ENCODE data around the gene TRIM14. TPM values are rescaled to one million over a fixed set of nuclear protein-coding genes. Genes with fewer than 3 reads are reported as not detected.

TRIM14 gene
- total RNA-seq, 1 donor from 2014 or later: 41.5 TPM

DNA sequence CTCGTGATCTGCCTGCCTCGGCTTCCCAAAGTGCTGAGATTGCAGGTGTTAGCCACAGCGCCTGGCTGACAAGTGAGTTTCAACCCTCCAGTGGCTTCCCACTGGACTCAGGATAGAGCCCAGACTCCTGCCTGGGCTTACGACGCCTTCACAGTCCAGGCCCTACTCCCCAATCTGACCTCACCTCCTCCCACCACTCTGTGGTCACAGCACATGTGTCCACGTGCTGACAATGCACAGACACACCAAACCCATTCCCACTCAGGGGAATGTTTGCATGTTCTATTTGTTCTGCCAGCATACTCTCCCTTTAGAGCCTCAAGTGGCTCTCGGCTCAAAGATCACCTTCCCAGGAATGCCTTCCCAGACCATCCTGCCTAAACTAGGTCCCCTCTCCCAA is 31.1 kb upstream of the TRIM14 start:
- Mint-ChIP-seq H3K27ac (no peak overlapping the region), H3K9me3 (no peaks in the 10 kb centered on the region), H3K36me3 (ENCODE audit: low read depth) (no peaks in the 10 kb centered on the region), H3K4me3 (ENCODE audit: low read depth) (no peak overlapping the region), H3K4me1 (ENCODE audit: low read depth) (peaks cover 9% of the 10 kb centered on the region), H3K27me3 (ENCODE audit: low read depth) (peaks cover 2% of the 10 kb centered on the region)
- intact Hi-C loops (cut with micrococcal nuclease): no loop called here
- DNase-seq (ENCODE audit: low spot score): no peak

DNA sequence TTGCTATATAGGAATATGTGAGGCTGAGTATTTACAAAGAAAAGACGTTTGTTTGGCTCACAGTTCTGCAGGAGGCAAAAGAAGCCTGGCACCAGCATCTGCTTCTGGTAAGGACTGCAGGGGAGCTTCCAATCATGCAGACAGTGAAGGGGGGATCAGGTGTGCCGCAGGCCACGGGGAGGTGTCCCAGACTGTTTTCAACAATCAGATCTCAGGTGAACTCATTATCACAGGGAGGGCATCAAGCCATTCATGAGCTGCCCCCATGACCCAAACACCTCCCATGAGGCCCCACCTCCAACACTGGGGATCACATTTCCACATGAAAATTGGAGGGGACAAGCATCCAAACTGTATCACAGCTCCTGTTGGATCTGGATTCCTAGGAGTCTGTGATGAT is 30.4 kb upstream of the TRIM14 start:
- intact Hi-C loops (cut with micrococcal nuclease): no loop called here
- no peaks in the 10 kb centered on the region for H3K36me3 Mint-ChIP-seq (ENCODE audit: low read depth)
- H3K27me3 Mint-ChIP-seq (ENCODE audit: low read depth): peaks cover 2% of the 10 kb centered on the region
- no peak overlapping the region for H3K4me3 Mint-ChIP-seq (ENCODE audit: low read depth)
- no peaks in the 10 kb centered on the region for H3K9me3 Mint-ChIP-seq
- DNase-seq (ENCODE audit: low spot score): no peak
- peaks cover 9% of the 10 kb centered on the region for H3K4me1 Mint-ChIP-seq (ENCODE audit: low read depth)
- no peak overlapping the region for H3K27ac Mint-ChIP-seq

DNA sequence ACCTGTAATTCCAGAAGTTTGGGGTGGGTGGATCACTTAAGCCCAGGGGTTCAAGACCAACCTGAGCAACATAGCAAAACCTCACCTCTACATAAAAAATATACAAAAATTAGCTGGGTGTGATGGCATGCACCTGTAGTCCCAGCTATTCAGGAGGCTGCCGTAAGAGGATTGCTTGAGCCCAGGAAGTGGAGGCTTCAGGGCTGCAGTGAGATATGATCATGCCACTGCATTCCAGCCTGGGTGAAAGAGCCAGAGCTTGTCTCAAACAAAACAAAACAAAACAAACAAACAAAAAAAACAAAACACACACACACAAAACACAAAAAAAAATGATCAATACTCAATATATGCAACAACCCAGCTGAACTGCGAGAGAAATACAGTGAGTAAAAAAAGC is 29.5 kb upstream of the TRIM14 start:
- Mint-ChIP-seq H3K27me3 (ENCODE audit: low read depth) (peaks cover 2% of the 10 kb centered on the region), H3K4me3 (ENCODE audit: low read depth) (no peak overlapping the region), H3K4me1 (ENCODE audit: low read depth) (peaks cover 9% of the 10 kb centered on the region), H3K27ac (no peak overlapping the region), H3K36me3 (ENCODE audit: low read depth) (no peaks in the 10 kb centered on the region), H3K9me3 (no peaks in the 10 kb centered on the region)
- intact Hi-C loops (cut with micrococcal nuclease): no loop called here
- DNase-seq (ENCODE audit: low spot score): no peak

DNA sequence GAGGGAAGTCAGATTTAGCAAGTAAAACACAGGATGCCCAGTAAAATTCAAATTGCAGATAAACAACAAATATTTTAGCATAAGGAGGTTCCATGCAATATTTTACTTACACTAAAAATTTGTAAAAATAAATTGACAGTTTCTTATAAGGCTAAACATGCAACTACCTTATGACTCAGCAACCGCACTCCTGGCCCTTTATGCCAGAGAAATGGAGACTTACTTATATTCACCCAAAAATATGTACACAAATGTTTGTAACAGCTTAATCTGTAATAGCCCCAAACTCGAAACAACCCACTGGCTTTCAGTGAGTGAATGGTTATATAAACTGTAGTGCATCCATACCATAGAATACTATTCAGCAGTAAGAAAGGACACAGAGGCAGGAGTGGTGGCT is 28.6 kb upstream of the TRIM14 start:
- peaks cover 2% of the 10 kb centered on the region for H3K27me3 Mint-ChIP-seq (ENCODE audit: low read depth)
- no peaks in the 10 kb centered on the region for H3K36me3 Mint-ChIP-seq (ENCODE audit: low read depth)
- peaks cover 9% of the 10 kb centered on the region for H3K4me1 Mint-ChIP-seq (ENCODE audit: low read depth)
- H3K27ac Mint-ChIP-seq: no peak overlapping the region
- no peaks in the 10 kb centered on the region for H3K9me3 Mint-ChIP-seq
- intact Hi-C loops (cut with micrococcal nuclease): no loop called here
- DNase-seq (ENCODE audit: low spot score): no peak
- no peak overlapping the region for H3K4me3 Mint-ChIP-seq (ENCODE audit: low read depth)

DNA sequence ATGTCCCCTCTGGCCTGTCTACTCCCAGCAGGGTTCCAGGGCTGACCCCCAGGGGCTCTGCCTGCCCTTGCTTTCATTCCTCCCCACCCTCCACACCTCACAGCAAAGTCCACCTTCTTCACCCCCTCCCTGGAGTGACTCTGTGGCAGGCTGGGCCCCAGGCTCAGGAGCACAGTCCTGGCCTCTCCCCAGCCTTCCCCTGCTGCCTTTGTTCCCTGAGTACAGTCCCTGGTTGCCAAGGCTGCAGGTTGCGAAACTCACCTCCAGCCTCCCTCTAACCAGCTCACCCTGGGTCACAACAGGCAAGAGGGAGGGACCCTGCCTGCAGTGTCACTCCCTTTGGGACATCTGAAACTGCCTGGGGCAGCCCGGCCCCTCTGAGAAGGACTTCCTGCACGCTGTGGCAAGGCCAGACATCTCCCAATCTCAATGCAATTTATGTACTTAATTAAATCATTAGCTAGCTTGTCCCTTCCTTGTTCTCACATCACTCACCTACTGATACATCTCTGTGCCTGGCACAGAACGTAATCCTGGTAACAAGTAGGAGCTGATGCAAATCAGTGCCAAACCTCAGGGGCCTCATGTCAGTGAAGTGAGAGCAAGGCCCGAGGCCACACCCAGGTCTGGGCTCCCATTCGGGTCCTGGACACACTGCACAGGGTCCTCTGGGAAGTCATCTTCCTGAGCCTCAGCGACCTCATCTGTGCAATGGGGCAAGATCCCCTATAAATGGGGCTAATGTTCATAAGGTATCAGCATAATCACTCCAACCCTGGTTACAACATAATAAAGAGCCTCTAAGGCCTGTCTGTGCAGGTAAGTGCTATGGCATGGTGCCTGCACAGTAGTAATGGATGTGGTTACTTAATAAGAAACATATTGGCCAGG is 27.3 kb upstream of the TRIM14 start:
- no peak overlapping the region for H3K27ac Mint-ChIP-seq
- H3K4me3 Mint-ChIP-seq (ENCODE audit: low read depth): no peak overlapping the region

DNA sequence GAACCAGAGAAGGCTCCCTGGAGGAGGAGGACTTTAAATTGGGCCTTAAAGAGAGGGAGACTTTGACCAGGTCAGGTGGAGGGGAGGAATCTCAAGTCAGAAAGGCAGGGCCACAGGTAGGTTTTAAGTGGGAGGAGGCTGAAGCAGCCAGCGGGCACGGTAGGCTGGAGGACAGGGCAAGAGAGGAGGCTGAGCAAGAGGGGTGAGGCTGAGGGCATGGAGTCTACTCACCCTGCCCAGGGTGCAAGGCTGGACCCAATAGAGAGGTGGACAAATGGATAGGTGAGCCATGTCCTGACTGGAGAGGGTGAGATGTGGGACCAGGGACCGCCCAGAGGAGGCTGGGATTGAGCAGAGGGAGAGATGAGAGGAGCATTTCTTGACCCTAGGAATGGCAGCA is 25.6 kb upstream of the TRIM14 start:
- intact Hi-C loops (cut with micrococcal nuclease): no loop called here
- no peaks in the 10 kb centered on the region for H3K27me3 Mint-ChIP-seq (ENCODE audit: low read depth)
- DNase-seq (ENCODE audit: low spot score): no peak
- H3K4me3 Mint-ChIP-seq (ENCODE audit: low read depth): no peak overlapping the region
- no peaks in the 10 kb centered on the region for H3K36me3 Mint-ChIP-seq (ENCODE audit: low read depth)
- no peak overlapping the region for H3K27ac Mint-ChIP-seq
- peaks cover 7% of the 10 kb centered on the region for H3K4me1 Mint-ChIP-seq (ENCODE audit: low read depth)
- no peaks in the 10 kb centered on the region for H3K9me3 Mint-ChIP-seq

More for the DNA sequence above, 27.3 kb upstream of the TRIM14 start:
- intact Hi-C loops (cut with micrococcal nuclease): no loop called here
- peaks cover 9% of the 10 kb centered on the region for H3K4me1 Mint-ChIP-seq (ENCODE audit: low read depth)
- no peaks in the 10 kb centered on the region for H3K9me3 Mint-ChIP-seq
- no peak for DNase-seq (ENCODE audit: low spot score)
- H3K36me3 Mint-ChIP-seq (ENCODE audit: low read depth): no peaks in the 10 kb centered on the region
- peaks cover 2% of the 10 kb centered on the region for H3K27me3 Mint-ChIP-seq (ENCODE audit: low read depth)

DNA sequence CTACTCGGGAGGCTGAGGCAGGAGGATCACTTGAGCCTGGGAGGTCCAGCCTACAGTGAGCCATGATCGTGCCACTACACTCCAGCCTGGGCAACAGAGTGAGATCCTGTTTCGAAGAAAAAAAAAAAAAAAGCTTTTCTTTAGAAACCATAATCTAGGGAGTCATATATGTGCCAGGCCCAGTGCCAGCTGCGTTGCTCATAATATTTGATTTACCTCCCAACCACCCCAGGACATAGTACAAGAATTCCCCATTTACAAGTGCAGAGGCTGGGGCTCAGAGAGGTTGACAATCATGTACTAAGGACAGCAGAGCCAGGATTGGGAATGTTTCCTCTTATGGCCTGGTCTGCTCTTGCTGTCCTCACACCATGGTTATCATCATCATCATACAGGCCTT is 25.1 kb upstream of the TRIM14 start:
- Mint-ChIP-seq H3K27me3 (ENCODE audit: low read depth) (no peaks in the 10 kb centered on the region), H3K9me3 (no peaks in the 10 kb centered on the region), H3K36me3 (ENCODE audit: low read depth) (no peaks in the 10 kb centered on the region), H3K4me1 (ENCODE audit: low read depth) (peaks cover 7% of the 10 kb centered on the region), H3K4me3 (ENCODE audit: low read depth) (no peak overlapping the region), H3K27ac (no peak overlapping the region)
- intact Hi-C loops (cut with micrococcal nuclease): no loop called here
- DNase-seq (ENCODE audit: low spot score): no peak

DNA sequence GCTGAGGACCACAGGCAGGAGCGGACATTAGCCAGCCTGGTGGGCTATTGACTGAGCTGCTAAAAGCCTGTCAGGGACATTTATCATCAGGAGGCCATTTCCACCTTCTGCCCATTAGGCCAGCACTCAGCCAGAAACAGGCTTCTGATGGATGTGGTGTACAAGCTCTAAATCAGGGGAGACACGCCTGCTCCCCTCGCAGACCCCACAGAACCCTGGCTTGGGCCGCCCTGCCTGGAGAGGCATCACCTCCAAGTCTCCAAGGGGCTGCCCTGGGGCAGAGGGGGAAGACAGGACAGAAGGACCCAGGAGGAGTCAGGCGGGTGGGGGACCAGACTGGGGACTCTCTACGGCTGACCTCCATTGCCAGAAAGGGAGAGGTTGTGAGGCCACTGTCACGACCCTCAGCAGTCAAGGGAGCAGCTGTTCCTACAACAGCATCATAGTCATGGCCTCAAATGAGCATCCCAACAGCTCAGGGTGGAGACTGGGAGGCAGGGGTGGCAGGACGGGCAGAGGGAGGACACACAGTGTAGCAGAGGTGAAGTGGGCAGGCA is 24.0 kb upstream of the TRIM14 start:
- Mint-ChIP-seq H3K27me3 (ENCODE audit: low read depth) (no peaks in the 10 kb centered on the region), H3K27ac (no peak overlapping the region), H3K9me3 (no peaks in the 10 kb centered on the region)

DNA sequence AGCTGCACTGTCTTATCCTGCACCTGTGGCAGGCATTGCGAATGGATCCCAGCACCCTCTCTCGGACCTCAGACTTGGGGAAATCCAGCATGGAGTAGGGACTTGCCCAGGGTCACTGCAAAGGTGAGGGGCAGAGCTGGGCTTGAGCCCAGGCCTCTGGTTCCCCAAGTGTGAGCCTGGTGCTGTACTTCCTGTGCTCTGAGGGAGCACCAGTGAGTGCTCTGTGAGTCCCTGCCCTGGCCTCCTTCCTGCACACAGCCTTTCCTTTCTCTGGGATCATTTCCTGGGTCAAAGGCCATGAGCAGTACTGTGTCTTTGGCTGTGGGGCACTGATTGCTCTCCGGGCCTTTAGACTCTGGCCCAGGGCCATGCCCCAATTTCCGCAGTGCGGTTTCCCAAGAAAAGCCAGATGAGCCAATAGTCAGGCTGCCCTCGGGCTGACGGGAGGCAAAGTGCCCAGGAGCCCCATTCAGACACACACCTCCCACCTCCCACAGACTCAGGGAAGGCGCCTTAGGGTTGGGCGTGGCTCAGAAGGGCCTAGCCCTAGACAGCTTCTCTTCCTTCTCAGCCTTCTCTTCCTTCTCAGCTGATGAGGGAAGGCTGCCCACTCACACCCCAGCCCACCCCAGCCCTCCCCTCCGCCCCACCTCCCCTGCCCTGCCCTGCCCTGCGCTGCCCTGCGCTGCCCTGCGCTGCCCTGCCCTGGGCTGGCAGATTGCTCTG is 23.3 kb upstream of the TRIM14 start:
- H3K27me3 Mint-ChIP-seq (ENCODE audit: low read depth): no peaks in the 10 kb centered on the region

More for the DNA sequence above, 24.0 kb upstream of the TRIM14 start:
- DNase-seq (ENCODE audit: low spot score): no peak
- H3K36me3 Mint-ChIP-seq (ENCODE audit: low read depth): no peaks in the 10 kb centered on the region
- peaks cover 7% of the 10 kb centered on the region for H3K4me1 Mint-ChIP-seq (ENCODE audit: low read depth)
- no peak overlapping the region for H3K4me3 Mint-ChIP-seq (ENCODE audit: low read depth)
- intact Hi-C loops (cut with micrococcal nuclease): no loop called here

DNA sequence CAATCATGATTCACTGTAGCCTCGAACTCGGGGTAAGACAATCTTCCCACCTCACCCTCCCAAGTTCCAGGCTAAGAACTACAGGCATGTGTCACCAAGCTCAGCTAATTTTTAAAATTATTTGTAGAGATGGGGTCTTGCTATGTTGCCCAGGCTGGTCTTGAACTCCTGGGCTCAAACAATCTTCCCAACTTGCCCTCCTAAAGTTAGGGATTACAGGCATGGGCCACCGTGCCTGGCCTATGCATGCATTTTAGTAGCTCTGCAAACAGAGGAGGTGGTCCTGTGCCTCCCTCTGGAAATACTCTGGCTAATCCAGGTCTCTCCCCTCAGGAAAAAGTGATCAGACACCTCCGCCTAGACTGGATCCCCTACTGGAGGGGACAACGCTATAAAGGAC is 21.5 kb upstream of the TRIM14 start:
- no peak overlapping the region for H3K27ac Mint-ChIP-seq
- H3K4me1 Mint-ChIP-seq (ENCODE audit: low read depth): no peaks in the 10 kb centered on the region
- no peak overlapping the region for H3K4me3 Mint-ChIP-seq (ENCODE audit: low read depth)
- DNase-seq (ENCODE audit: low spot score): no peak
- intact Hi-C loops (cut with micrococcal nuclease): no loop called here
- H3K27me3 Mint-ChIP-seq (ENCODE audit: low read depth): no peaks in the 10 kb centered on the region
- H3K36me3 Mint-ChIP-seq (ENCODE audit: low read depth): no peaks in the 10 kb centered on the region
- no peaks in the 10 kb centered on the region for H3K9me3 Mint-ChIP-seq

More for the DNA sequence above, 23.3 kb upstream of the TRIM14 start:
- peaks cover 4% of the 10 kb centered on the region for H3K4me1 Mint-ChIP-seq (ENCODE audit: low read depth)
- intact Hi-C loops (cut with micrococcal nuclease): no loop called here
- no peak overlapping the region for H3K4me3 Mint-ChIP-seq (ENCODE audit: low read depth)
- no peak for DNase-seq (ENCODE audit: low spot score)
- no peaks in the 10 kb centered on the region for H3K36me3 Mint-ChIP-seq (ENCODE audit: low read depth)
- H3K27ac Mint-ChIP-seq: no peak overlapping the region
- no peaks in the 10 kb centered on the region for H3K9me3 Mint-ChIP-seq

DNA sequence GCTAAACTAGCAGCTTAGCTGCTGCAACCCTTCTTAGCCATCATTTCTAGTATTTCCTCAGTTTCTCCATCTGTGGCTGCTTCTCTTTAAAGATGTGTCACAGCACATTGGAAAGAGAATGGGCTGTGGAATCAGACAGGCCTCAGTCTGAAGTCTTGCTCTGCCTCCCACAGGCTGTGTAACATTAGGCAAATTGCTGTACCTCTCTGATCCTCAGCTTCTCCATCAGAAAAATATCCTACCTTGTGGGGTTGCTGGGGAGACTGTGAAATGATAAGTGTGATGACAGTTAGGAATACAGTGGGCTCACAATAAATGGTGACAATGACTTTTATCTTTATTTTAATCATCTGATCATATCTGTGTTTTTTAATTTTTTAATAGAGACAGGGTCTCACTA is 17.5 kb upstream of the TRIM14 start:
- Mint-ChIP-seq H3K9me3 (no peaks in the 10 kb centered on the region), H3K27ac (no peak overlapping the region), H3K36me3 (ENCODE audit: low read depth) (no peaks in the 10 kb centered on the region), H3K4me1 (ENCODE audit: low read depth) (no peaks in the 10 kb centered on the region), H3K4me3 (ENCODE audit: low read depth) (no peak overlapping the region), H3K27me3 (ENCODE audit: low read depth) (no peaks in the 10 kb centered on the region)
- intact Hi-C loops (cut with micrococcal nuclease): no loop called here
- no peak for DNase-seq (ENCODE audit: low spot score)

DNA sequence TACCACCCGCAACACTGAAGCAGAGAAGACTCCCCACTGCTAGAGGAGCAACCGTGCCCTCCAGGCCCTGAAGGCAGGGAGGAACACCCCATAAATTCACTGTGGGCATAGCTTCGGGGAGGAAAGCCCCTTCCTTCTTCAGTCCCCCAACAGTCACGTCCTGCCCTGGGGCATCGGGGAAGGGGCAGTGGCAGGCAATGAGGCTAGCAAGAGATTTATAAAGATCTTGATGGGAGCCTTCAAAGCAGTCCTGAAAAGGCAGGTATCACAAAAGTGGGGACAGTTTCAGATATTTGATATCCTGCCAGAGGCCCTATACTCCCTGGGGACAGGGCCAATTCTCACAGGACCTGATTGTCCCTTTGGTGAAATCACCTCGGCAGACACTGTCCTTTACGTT is 16.9 kb upstream of the TRIM14 start:
- no peak overlapping the region for H3K27ac Mint-ChIP-seq
- no peak for DNase-seq (ENCODE audit: low spot score)
- intact Hi-C loops (cut with micrococcal nuclease): no loop called here
- no peaks in the 10 kb centered on the region for H3K4me1 Mint-ChIP-seq (ENCODE audit: low read depth)
- no peaks in the 10 kb centered on the region for H3K27me3 Mint-ChIP-seq (ENCODE audit: low read depth)
- no peak overlapping the region for H3K4me3 Mint-ChIP-seq (ENCODE audit: low read depth)
- H3K36me3 Mint-ChIP-seq (ENCODE audit: low read depth): no peaks in the 10 kb centered on the region
- no peaks in the 10 kb centered on the region for H3K9me3 Mint-ChIP-seq

DNA sequence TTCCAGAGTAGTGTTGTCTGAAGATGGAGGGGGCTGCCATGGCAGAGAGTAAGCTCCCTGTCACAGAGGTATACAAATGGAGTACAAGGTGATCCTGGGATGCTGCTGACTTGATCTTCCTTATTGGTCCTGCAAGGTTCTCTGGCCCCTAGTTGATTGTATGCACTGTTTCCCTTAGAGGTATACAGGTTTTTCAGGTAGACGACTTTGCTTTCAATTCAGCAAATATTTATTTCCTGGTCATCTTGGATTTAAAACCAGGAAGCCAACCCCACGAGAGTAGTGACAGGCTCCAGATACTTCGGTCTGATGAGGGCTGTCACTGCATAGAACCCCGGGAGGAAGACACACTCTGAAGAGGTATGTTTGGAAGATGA is 16.5 kb upstream of the TRIM14 start:
- intact Hi-C loops (cut with micrococcal nuclease): no loop called here
- Mint-ChIP-seq H3K4me1 (ENCODE audit: low read depth) (no peaks in the 10 kb centered on the region), H3K36me3 (ENCODE audit: low read depth) (no peaks in the 10 kb centered on the region), H3K27ac (no peak overlapping the region), H3K27me3 (ENCODE audit: low read depth) (no peaks in the 10 kb centered on the region), H3K4me3 (ENCODE audit: low read depth) (no peak overlapping the region), H3K9me3 (no peaks in the 10 kb centered on the region)
- no peak for DNase-seq (ENCODE audit: low spot score)

Data from activated T-helper 2 cell treated with anti-CD3 and anti-CD28 coated beads, Interferon-gamma antibody, Interleukin-2, Interleukin-4, amounts not matched to agents 10 μg/mL and 5 μg/mL and 100 μg/mL, durations not matched to agents 14 hours and 24 hours and 36 hours (primary cell).